OCI-LY3 (cell line): ENCODE data around the gene BMPR1B.

Experiments used
- EZH2phosphoT487 ChIP-seq: fragments of 200-600 bp; shearing (Covaris generic); IDR thresholded peaks from 2 replicates; pipeline ENCODE4 v1.6.1; 2018; ENCODE audit warnings: antibody characterized with exemption, mixed run types, low read depth
- TF ChIP-seq, protein P1 (sequence below): fragments of 200-600, 300-600 bp; sonication (generic); IDR thresholded peaks from 2 replicates; pipeline ENCODE4 v1.5.1; 2014; ENCODE audit warnings: antibody characterized with exemption, low read length, low read depth

DNA sequence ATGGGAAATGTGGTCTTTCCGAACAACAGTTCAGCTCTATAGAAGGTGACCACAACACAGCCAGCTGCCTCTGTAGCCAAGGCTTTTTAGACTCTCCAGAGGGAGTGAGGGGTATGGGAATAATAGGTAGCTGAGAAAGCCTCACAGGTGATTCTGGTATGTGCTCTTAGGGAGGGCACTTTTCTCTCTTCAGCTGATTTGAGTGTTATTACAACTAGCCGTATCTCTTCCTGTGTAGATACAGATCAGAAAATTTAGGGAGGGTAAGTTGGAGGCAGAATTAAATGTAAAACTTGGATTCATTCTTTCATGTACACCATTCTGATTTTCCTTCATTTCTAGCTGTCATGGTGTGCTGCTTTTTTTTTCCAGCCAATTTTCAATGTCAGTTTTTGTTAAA lies 154.9 kb downstream of the BMPR1B start:
- TF ChIP-seq, protein P1, sequence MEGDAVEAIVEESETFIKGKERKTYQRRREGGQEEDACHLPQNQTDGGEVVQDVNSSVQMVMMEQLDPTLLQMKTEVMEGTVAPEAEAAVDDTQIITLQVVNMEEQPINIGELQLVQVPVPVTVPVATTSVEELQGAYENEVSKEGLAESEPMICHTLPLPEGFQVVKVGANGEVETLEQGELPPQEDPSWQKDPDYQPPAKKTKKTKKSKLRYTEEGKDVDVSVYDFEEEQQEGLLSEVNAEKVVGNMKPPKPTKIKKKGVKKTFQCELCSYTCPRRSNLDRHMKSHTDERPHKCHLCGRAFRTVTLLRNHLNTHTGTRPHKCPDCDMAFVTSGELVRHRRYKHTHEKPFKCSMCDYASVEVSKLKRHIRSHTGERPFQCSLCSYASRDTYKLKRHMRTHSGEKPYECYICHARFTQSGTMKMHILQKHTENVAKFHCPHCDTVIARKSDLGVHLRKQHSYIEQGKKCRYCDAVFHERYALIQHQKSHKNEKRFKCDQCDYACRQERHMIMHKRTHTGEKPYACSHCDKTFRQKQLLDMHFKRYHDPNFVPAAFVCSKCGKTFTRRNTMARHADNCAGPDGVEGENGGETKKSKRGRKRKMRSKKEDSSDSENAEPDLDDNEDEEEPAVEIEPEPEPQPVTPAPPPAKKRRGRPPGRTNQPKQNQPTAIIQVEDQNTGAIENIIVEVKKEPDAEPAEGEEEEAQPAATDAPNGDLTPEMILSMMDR = no peak
- no peak for TF ChIP-seq EZH2phosphoT487
